ENCODE measurements around the gene CFAP61. TPM values are rescaled to one million over a fixed set of nuclear protein-coding genes. Genes with fewer than 3 reads are reported as not detected.
A peak's percentile ranks its signal among the peaks of the same experiment; 100 is the strongest.

The CFAP61 gene
- polyA plus RNA-seq, 3 donors from 2014 or later: 1.3 to 3.2 TPM; not detected in 1

DNA sequence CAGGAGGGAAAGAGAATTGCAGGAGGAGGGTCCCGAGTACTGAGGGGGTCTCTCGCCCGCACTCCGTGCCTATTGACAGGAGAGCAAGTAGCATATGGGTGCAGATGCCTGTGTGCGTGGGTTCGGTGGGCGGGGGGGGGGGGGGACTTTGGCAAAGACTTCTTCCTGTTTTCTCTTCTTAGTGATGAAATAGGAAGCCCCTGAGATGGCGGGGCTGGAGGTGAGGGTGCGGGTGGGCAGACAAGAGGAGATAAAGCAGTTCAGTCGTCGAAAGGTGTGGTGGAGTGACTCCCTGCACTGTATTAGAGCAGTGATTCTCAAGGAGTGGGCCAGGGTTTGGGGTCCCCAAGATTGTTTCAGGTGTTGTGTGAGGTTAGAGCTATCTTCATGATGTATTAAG lies 31.4 kb upstream of the CFAP61 start:
- peak overlapping the region in 3 of 6 donors; percentile 27 to 68 (median 42) for H3K27ac Mint-ChIP-seq
- no peaks in the 10 kb centered on the region for H3K9me3 Mint-ChIP-seq
- peaks cover 38 to 67% of the 10 kb centered on the region in 2 donors for H3K4me1 Mint-ChIP-seq
- H3K36me3 Mint-ChIP-seq: no peaks in the 10 kb centered on the region
- H3K4me3 Mint-ChIP-seq: no peak overlapping the region
- DNase-seq: no peak
- H3K27me3 Mint-ChIP-seq (ENCODE audit: low read depth in 3 of 3): peaks cover 0 to 7% (median 0%) of the 10 kb centered on the region in 3 donors

GRCh38 chr20:20021835-20022234 lies 30.5 kb upstream of the CFAP61 start:
- H3K27ac Mint-ChIP-seq: peak overlapping the region in 4 of 6 donors; percentile 0 to 48 (median 17)
- peaks cover 0 to 6% (median 0%) of the 10 kb centered on the region in 3 donors for H3K27me3 Mint-ChIP-seq (ENCODE audit: low read depth in 3 of 3)

DNA sequence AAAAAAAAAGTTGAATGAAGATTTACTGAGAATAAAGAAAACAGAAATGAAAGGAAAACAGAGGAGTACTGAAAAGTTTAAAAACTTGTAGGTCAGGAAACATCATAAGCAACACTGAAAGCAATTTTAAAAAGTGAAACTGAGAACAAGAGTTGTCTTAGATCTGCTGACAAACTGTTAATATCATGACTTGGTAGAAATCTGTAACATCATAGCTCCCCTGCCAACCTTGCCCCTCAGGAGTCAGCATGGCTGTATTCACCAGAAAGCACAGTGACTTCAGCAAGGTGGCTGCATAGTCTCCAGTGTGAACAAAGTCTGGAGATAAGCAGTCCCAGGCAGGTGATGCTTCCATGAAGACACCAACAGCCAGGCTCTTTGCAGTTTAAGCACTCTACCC lies 29.8 kb upstream of the CFAP61 start:
- peaks cover 0 to 2% (median 0%) of the 10 kb centered on the region in 3 donors for H3K27me3 Mint-ChIP-seq (ENCODE audit: low read depth in 3 of 3)
- no peak overlapping the region for H3K4me3 Mint-ChIP-seq
- H3K27ac Mint-ChIP-seq: peak overlapping the region in 1 of 6 donors; percentile 39
- H3K4me1 Mint-ChIP-seq: peaks cover 31 to 61% of the 10 kb centered on the region in 2 donors
- H3K36me3 Mint-ChIP-seq: no peaks in the 10 kb centered on the region
- DNase-seq: no peak
- no peaks in the 10 kb centered on the region for H3K9me3 Mint-ChIP-seq

More at GRCh38 chr20:20021835-20022234, 30.5 kb upstream of the CFAP61 start:
- Mint-ChIP-seq H3K4me3 (no peak overlapping the region), H3K9me3 (no peaks in the 10 kb centered on the region), H3K36me3 (no peaks in the 10 kb centered on the region), H3K4me1 (peaks cover 34 to 65% of the 10 kb centered on the region in 2 donors)
- DNase-seq: no peak

- DNase-seq: no peak
- Mint-ChIP-seq H3K4me1 (peaks cover 23 to 53% of the 10 kb centered on the region in 2 donors), H3K4me3 (no peak overlapping the region), H3K9me3 (no peaks in the 10 kb centered on the region), H3K36me3 (peaks cover 0 to under 1% (median under 1%) of the 10 kb centered on the region in 3 donors), H3K27me3 (ENCODE audit: low read depth in 3 of 3) (no peaks in the 10 kb centered on the region), H3K27ac (no peak overlapping the region)
Observed at GRCh38 chr20:20023395-20023794, 28.9 kb upstream of the CFAP61 start.

DNA sequence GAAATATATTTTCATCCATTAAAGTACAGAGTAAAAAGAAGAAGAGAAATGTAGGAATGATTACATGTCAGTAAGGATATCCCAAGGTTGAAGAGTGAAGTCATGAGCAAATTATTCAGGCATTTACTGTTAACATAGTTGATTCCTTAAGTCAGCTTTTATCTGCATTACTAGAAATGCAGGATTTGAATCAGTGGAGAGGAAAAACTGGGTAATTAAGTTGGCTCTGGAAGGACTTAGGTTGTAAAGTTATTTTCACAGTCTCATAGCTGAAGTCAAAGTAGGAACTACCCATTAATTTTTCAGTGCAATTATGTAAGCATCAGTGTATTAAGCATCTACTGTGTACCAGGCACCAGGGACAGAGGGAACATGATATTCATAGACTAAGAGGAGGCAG lies 27.4 kb upstream of the CFAP61 start:
- H3K9me3 Mint-ChIP-seq: no peaks in the 10 kb centered on the region
- peaks cover 14 to 43% of the 10 kb centered on the region in 2 donors for H3K4me1 Mint-ChIP-seq
- H3K4me3 Mint-ChIP-seq: no peak overlapping the region
- H3K27me3 Mint-ChIP-seq (ENCODE audit: low read depth in 3 of 3): no peaks in the 10 kb centered on the region
- peak overlapping the region in 2 of 6 donors; percentile 5 to 30 for H3K27ac Mint-ChIP-seq
- no peak for DNase-seq
- peaks cover 0 to 4% (median 4%) of the 10 kb centered on the region in 3 donors for H3K36me3 Mint-ChIP-seq

GRCh38 chr20:20027284-20027683 lies 25.0 kb upstream of the CFAP61 start:
- peaks cover 2 to 22% of the 10 kb centered on the region in 2 donors for H3K4me1 Mint-ChIP-seq
- no peak overlapping the region for H3K27ac Mint-ChIP-seq
- no peaks in the 10 kb centered on the region for H3K9me3 Mint-ChIP-seq
- no peak for DNase-seq
- H3K4me3 Mint-ChIP-seq: no peak overlapping the region
- H3K27me3 Mint-ChIP-seq (ENCODE audit: low read depth in 3 of 3): no peaks in the 10 kb centered on the region
- H3K36me3 Mint-ChIP-seq: peaks cover 4 to 9% (median 5%) of the 10 kb centered on the region in 3 donors

GRCh38 chr20:20031790-20032189 lies 20.5 kb upstream of the CFAP61 start:
- Mint-ChIP-seq H3K4me1 (peaks cover 0 to 4% of the 10 kb centered on the region in 2 donors), H3K27me3 (ENCODE audit: low read depth in 3 of 3) (no peaks in the 10 kb centered on the region), H3K36me3 (peaks cover 11 to 28% (median 23%) of the 10 kb centered on the region in 3 donors), H3K9me3 (no peaks in the 10 kb centered on the region), H3K4me3 (no peak overlapping the region), H3K27ac (peak overlapping the region in 1 of 6 donors; percentile 18)
- DNase-seq: no peak

DNA sequence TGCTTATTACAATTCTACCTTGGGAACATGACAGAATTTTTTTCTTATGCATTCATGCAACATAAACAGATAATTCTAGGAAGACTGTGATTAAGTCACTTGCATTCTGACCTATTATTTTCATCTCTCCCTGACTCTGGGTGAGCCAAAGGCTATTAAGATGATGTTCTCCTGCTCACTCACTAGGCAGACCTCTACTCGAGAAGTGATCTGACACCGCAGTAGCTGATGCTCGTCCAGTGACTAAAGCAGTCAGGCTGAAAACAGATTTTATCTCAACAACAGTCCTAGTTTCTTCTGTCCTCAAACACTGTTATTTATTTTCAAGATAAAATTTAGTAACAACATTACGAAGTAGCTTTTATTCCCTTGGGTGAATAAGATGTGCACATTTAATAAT lies 17.8 kb upstream of the CFAP61 start:
- H3K27ac Mint-ChIP-seq: peak overlapping the region in 1 of 6 donors; percentile 5

DNA sequence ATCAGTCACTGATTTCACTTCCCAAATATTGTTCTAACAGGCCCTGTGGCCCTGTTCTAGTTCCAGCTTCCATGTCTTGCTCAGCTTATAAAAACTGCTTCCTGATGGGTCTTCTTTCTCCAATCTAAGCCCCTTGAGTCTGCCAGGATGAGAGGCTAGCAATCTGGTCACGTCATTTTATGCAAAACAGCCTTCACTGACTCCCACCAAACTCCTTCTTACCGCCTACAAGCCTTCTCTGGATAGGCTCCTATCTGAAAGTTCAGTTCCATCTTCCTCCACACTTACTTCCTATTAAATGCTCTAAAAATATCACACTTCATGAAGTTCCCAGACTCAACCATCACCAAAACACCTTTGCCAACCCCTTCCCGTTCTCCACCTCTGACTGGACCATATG lies 15.6 kb upstream of the CFAP61 start:
- no peak overlapping the region for H3K4me3 Mint-ChIP-seq

More for the DNA sequence above, 17.8 kb upstream of the CFAP61 start:
- Mint-ChIP-seq H3K9me3 (no peaks in the 10 kb centered on the region), H3K36me3 (peaks cover 19 to 36% (median 29%) of the 10 kb centered on the region in 3 donors), H3K4me1 (no peaks in the 10 kb centered on the region), H3K27me3 (ENCODE audit: low read depth in 3 of 3) (no peaks in the 10 kb centered on the region), H3K4me3 (no peak overlapping the region)
- no peak for DNase-seq

DNA sequence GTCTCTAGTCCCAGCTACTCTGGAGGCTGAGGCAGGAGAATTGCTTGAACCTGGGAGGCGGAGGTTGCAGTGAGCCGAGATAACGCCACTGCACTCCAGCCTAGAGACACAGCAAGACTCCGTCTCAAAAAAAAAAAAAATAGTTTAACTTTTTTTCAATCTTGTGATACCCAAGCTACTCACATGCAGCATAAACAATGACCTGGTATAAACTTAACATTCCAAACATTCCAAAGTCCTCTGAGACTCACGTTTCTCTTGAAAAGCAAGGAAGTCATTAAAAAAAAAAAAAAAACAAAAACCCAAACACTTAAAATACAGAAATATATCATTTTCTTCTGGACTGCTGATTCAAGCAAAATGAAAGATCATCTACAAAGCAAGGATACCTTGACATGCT lies 14.4 kb upstream of the CFAP61 start:
- DNase-seq: no peak
- H3K27ac Mint-ChIP-seq: no peak overlapping the region
- H3K36me3 Mint-ChIP-seq: peaks cover 23 to 53% (median 43%) of the 10 kb centered on the region in 3 donors
- H3K4me3 Mint-ChIP-seq: no peak overlapping the region
- no peaks in the 10 kb centered on the region for H3K4me1 Mint-ChIP-seq
- H3K27me3 Mint-ChIP-seq (ENCODE audit: low read depth in 3 of 3): no peaks in the 10 kb centered on the region
- H3K9me3 Mint-ChIP-seq: no peaks in the 10 kb centered on the region

More for the DNA sequence above, 15.6 kb upstream of the CFAP61 start:
- no peak for DNase-seq
- H3K4me1 Mint-ChIP-seq: no peaks in the 10 kb centered on the region
- peaks cover 17 to 43% (median 38%) of the 10 kb centered on the region in 3 donors for H3K36me3 Mint-ChIP-seq
- no peaks in the 10 kb centered on the region for H3K9me3 Mint-ChIP-seq
- H3K27ac Mint-ChIP-seq: peak overlapping the region in 3 of 6 donors; percentile 1 to 15 (median 5)
- no peaks in the 10 kb centered on the region for H3K27me3 Mint-ChIP-seq (ENCODE audit: low read depth in 3 of 3)

DNA sequence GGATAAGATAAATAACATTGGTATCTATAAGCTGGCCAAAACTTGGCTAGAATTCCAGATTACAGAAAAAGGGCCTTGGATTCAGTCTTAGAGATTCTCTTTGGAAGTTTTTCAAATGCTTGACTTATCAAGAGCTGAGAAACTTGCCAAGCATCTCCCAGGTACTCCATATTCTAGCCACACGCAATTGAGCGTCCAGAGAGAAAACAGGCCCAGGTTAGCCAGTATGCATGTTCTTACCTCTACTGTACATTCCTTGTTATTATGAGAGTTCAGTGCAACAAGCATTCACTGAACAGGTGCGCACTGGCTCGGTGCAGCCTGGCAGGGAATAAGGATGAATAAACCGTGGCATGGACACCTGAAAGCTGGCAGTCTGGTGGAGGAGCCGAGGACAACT lies 13.7 kb upstream of the CFAP61 start:
- no peak overlapping the region for H3K4me3 Mint-ChIP-seq
- no peak for DNase-seq
- H3K27ac Mint-ChIP-seq: no peak overlapping the region
- H3K9me3 Mint-ChIP-seq: no peaks in the 10 kb centered on the region
- H3K36me3 Mint-ChIP-seq: peaks cover 23 to 58% (median 43%) of the 10 kb centered on the region in 3 donors
- H3K4me1 Mint-ChIP-seq: no peaks in the 10 kb centered on the region
- peaks cover 0 to 1% (median 0%) of the 10 kb centered on the region in 3 donors for H3K27me3 Mint-ChIP-seq (ENCODE audit: low read depth in 3 of 3)

GRCh38 chr20:20039752-20040387 lies 12.5 kb upstream of the CFAP61 start:
- H3K36me3 Mint-ChIP-seq: peaks cover 27 to 62% (median 47%) of the 10 kb centered on the region in 3 donors

GRCh38 chr20:20051767-20052073 lies 612 bp upstream of the CFAP61 start:
- Mint-ChIP-seq H3K36me3 (peaks cover 17 to 25% (median 21%) of the 10 kb centered on the region in 3 donors), H3K9me3 (no peaks in the 10 kb centered on the region), H3K27me3 (ENCODE audit: low read depth in 3 of 3) (peaks cover 7 to 13% (median 10%) of the 10 kb centered on the region in 3 donors), H3K4me1 (peaks cover 21 to 35% of the 10 kb centered on the region in 2 donors), H3K27ac (peak overlapping the region; percentile 94 to 99 (median 96)), H3K4me3 (peak overlapping the region; percentile 97 to 100 (median 98))
- DNase-seq: no peak

More at GRCh38 chr20:20039752-20040387, 12.5 kb upstream of the CFAP61 start:
- Mint-ChIP-seq H3K27me3 (ENCODE audit: low read depth in 3 of 3) (peaks cover 0 to 1% (median 0%) of the 10 kb centered on the region in 3 donors), H3K9me3 (no peaks in the 10 kb centered on the region), H3K4me3 (no peak overlapping the region), H3K4me1 (peaks cover 0 to 4% of the 10 kb centered on the region in 2 donors), H3K27ac (no peak overlapping the region)
- DNase-seq: no peak

DNA sequence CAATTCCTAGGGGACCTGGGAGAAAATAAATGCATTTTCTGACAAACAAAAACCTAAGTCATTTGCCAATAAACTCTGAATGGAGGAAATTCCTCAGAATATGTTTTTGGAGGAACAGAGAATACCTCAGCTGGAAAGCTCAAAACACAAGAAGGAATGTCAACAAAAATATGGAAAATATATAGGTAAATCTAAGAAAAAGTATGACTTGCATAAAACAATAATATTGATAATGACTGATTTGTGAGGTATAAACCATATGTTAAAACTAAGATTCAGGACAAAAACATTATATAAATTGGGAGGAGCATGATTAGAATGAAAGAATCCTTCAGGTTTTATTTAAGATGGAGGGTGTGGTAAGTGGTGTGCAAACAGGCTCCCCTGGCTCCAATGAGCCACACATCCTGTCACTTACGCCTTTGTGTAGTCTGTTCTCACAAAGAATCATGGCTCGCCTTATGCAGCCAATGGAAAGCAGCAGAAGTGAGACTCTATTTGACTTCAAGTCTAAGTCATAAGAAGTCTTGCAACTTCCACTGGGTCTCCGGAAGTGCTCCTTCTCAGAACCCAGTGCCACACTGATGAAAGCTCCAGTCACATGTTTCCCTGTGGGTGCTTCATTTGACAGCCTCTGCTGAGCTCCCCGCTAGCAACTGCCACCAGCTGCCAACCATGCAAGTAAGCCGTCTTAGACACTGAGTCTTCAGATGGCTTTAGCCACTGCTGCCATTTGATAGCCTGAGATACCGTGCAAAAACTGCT lies 8.1 kb downstream of the CFAP61 start:
- Mint-ChIP-seq H3K9me3 (no peaks in the 10 kb centered on the region), H3K4me3 (no peak overlapping the region), H3K27me3 (ENCODE audit: low read depth in 3 of 3) (peaks cover 0 to 14% (median 4%) of the 10 kb centered on the region in 3 donors), H3K4me1 (peaks cover 0 to under 1% of the 10 kb centered on the region in 2 donors), H3K27ac (no peak overlapping the region), H3K36me3 (no peaks in the 10 kb centered on the region)
- DNase-seq: no peak

Measured in immature natural killer cell (primary cell).